ENCODE measurements around the gene PTGES3.
"Not testable (repeated sequence)": the region's sequence is repeated elsewhere in the genome, so short reads cannot be mapped to it uniquely, and the experiment has no call there.

DNA sequence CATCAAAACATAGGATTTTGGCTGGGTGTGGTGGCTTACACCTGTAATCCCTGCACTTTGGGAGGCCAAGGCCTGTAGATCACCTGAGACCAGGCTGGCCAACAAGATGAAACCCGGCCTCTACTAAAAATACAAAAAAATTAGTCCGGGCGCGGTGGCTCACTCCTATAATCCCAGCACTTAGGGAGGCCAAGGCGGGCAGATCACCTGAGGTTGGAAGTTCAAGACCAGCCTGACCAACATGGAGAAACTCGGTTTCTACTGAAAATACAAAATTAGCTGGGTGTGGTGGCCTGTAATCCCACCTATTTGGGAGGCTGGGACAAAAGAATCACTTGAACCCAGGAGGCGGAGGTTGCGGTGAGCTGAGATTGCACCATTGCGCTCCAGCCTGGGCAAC lies 40.1 kb downstream of the PTGES3 start:
- TF ChIP-seq, protein P1, sequence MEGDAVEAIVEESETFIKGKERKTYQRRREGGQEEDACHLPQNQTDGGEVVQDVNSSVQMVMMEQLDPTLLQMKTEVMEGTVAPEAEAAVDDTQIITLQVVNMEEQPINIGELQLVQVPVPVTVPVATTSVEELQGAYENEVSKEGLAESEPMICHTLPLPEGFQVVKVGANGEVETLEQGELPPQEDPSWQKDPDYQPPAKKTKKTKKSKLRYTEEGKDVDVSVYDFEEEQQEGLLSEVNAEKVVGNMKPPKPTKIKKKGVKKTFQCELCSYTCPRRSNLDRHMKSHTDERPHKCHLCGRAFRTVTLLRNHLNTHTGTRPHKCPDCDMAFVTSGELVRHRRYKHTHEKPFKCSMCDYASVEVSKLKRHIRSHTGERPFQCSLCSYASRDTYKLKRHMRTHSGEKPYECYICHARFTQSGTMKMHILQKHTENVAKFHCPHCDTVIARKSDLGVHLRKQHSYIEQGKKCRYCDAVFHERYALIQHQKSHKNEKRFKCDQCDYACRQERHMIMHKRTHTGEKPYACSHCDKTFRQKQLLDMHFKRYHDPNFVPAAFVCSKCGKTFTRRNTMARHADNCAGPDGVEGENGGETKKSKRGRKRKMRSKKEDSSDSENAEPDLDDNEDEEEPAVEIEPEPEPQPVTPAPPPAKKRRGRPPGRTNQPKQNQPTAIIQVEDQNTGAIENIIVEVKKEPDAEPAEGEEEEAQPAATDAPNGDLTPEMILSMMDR (IDR thresholded peaks at IDR 0.05 in 2 of 3, conservative IDR thresholded peaks at IDR 0.05 in 1 of 3; ENCODE audit: control insufficient read depth in 2 of 3, extremely low read depth in 1 of 3, insufficient read depth in 1 of 3, low read depth in 3 of 3, low read length in 3 of 3), result not testable (repeated sequence)
- not testable (repeated sequence) for TF ChIP-seq EZH2 (IDR thresholded peaks at IDR 0.05; ENCODE audit: borderline replicate concordance, control insufficient read depth, low read depth, low read length); POLR2A (IDR thresholded peaks at IDR 0.05; ENCODE audit: low read depth, low read length); ZZZ3 (IDR thresholded peaks at IDR 0.05; ENCODE audit: control insufficient read depth, insufficient read length, low read depth); DPF2 (IDR thresholded peaks at IDR 0.05); TARDBP (IDR thresholded peaks at IDR 0.05; ENCODE audit: borderline replicate concordance); POLR2AphosphoS5 (IDR thresholded peaks at IDR 0.05; ENCODE audit: low read length); BHLHE40 (IDR thresholded peaks at IDR 0.05; ENCODE audit: borderline replicate concordance in 1 of 2, low read depth in 2 of 2, low read length in 1 of 2); IRF4 (IDR thresholded peaks at IDR 0.05; ENCODE audit: low read depth, low read length)
